Small intestine (tissue), 7 donors: ENCODE measurements around the gene RHCE. TPM values are rescaled to one million over a fixed set of nuclear protein-coding genes. Genes with fewer than 3 reads are reported as not detected.
"Not testable (repeated sequence)": the region's sequence is repeated elsewhere in the genome, so short reads cannot be mapped to it uniquely, and the experiment has no call there.

Experiments used
- DNase-seq, 2 donors: peaks; one replicate each; pipeline versions ENCODE4 v3.0.0 to v3.0.0-alpha.2; 2013
- FAIRE-seq: peaks from 2 replicates; lab custom pipeline; 2012; peaks lifted over from hg19 to GRCh38; lab: Jason Lieb, UNC
- H3K27ac ChIP-seq, 3 donors: one replicate each; pipeline ENCODE4 v1.5.1; 2013; ENCODE audit warnings: low read length in 2 of 3, mild to moderate bottlenecking in 2 of 3, control low read depth in 1 of 3, inconsistent platforms in 1 of 3, low read depth in 1 of 3, moderate library complexity in 1 of 3
- H3K27me3 ChIP-seq, 3 donors: one replicate each; pipeline ENCODE4 v1.6.1; 2013; ENCODE audit warnings: low read length in 3 of 3, inconsistent platforms in 1 of 3; ENCODE audit not compliant: control insufficient read depth in 3 of 3, insufficient read depth in 3 of 3
- H3K36me3 ChIP-seq, 3 donors: one replicate each; pipeline ENCODE4 v1.6.1; 2013; ENCODE audit warnings: low read length in 3 of 3, inconsistent platforms in 1 of 3, low read depth in 1 of 3, mild to moderate bottlenecking in 1 of 3, moderate library complexity in 1 of 3; ENCODE audit not compliant: control insufficient read depth in 3 of 3, insufficient read depth in 2 of 3
- H3K4me1 ChIP-seq, 3 donors: one replicate each; pipeline ENCODE4 v1.6.1; 2013; ENCODE audit warnings: low read length in 2 of 3, inconsistent platforms in 1 of 3, low read depth in 1 of 3, mild to moderate bottlenecking in 1 of 3, moderate library complexity in 1 of 3; ENCODE audit not compliant: control insufficient read depth in 3 of 3, insufficient read depth in 2 of 3
- H3K4me3 ChIP-seq, 3 donors: one replicate each; pipeline ENCODE4 v1.5.1; 2013; ENCODE audit warnings: low read length in 3 of 3, control low read depth in 1 of 3, inconsistent platforms in 1 of 3, low read depth in 1 of 3, mild to moderate bottlenecking in 1 of 3, moderate library complexity in 1 of 3
- H3K9me3 ChIP-seq, 2 donors: one replicate each; pipeline ENCODE4 v1.6.1; 2013; ENCODE audit warnings: low read depth in 1 of 2, low read length in 1 of 2; ENCODE audit not compliant: control insufficient read depth in 2 of 2, insufficient read depth in 1 of 2
- WGBS, 3 donors: extraction: QIAGEN DNeasy Blood & Tissue Kit; methylation state at CpG; one replicate each; pipeline ENCODE4 v1.1.7; 2013; 5-methylcytosine and 5-hydroxymethylcytosine counted together
- polyA plus RNA-seq, 4 donors: library from polyadenylated mRNA; stranded (reverse) in 3 of 4; unstranded in 1 of 4; fragments of 200-250 nt in 3 of 4; fragments of 120-200 nt in 1 of 4; gene quantifications; one replicate each; pipeline versions ENCODE4 v1.2.1 to v1.2.3, GENCODE V29; 2013
- donor health status: healthy with polysubstance abuse.
- donor health status: control.
- donor health status: control.
- donor health status: Bipolar disorder and iron deficiency.
- donor health status: healthy.

RHCE gene
- polyA plus RNA-seq, 4 donors = 0.06 to 0.46 TPM; not detected in 2

DNA sequence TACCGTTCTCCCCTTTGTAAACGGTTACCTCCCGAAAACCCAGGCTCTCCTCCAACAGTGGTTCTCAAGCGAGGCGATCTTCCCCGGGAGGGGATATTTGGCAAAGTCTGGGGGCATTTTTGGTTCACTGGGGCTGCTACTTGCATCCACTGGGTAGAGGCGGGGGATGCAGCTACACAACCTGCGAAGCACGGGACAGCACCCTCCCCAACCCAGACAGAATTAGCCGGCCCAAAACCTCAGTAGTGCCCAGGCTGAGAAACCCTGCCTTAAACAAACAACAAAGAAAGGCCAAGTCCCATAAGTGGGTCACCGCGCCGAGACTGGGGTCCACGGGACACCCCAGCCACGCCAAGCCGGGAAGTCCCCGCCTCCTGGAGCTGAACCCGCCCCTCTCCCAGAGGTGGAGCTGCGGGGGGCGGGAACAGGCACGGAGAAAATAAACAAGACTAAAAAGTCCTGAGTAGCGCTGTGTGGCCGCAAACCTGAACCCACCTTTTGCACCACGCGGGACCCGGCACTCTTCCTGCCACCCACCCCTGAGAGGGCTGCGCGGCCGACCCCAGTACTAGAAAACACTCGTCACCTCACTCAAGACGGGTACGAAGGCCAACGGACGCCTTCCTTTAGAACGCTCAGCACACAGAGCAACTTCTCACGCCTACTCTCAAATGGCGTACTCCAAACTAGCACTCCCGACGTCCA, 83.0 kb downstream of the RHCE start:
- Histone ChIP-seq H3K27ac (peak overlapping the region; percentile 71 to 99 (median 98)), H3K4me3 (peak overlapping the region; percentile 35 to 100 (median 97))
- not testable (repeated sequence) for H3K4me1 ChIP-seq, FAIRE-seq, H3K36me3 ChIP-seq, H3K27me3 ChIP-seq, H3K9me3 ChIP-seq
- DNase-seq = peak in 1 of 2 donors; percentile 33
- 0 to 1% (median 0%) methylated on average over 14 to 24 of the region's 39 CpGs for WGBS, 3 donors

GRCh38 chr1:25336922-25337354, 83.7 kb downstream of the RHCE start:
- peak overlapping the region; percentile 36 to 58 (median 48) for H3K4me3 ChIP-seq
- not testable (repeated sequence) for H3K27me3 ChIP-seq, H3K4me1 ChIP-seq, H3K36me3 ChIP-seq, FAIRE-seq, H3K9me3 ChIP-seq
- H3K27ac ChIP-seq = peak overlapping the region in 1 of 3 donors; percentile 27
- DNase-seq = peak; percentile 18 to 33
- 0 to 1% (median 0%) methylated on average over 10 to 26 of the region's 29 CpGs for WGBS, 3 donors

DNA sequence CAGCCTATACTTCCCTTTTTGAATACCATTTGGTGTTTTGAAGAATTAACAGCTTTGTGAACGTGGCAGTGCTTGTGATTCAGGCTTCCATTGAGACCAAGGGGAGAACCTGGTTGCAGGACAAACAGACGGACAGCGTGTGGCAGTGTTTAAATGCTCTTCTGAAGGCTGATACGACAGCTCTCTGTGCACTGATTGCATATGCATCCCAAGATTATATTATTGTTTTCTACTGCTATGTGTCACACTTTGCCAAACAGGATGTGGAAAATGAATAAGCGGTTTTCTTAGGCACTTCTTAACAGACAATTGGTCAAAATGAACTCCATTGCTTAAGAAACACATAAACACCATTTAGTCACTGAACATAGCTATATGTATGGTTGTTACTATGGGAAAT, 90.7 kb downstream of the RHCE start:
- not testable (repeated sequence) for H3K4me1 ChIP-seq, H3K27me3 ChIP-seq, H3K9me3 ChIP-seq, FAIRE-seq, H3K27ac ChIP-seq, DNase-seq, H3K36me3 ChIP-seq, H3K4me3 ChIP-seq
- WGBS, 3 donors = 37 to 67% (median 44%) methylated on average over 4 to 5 of the region's 5 CpGs

DNA sequence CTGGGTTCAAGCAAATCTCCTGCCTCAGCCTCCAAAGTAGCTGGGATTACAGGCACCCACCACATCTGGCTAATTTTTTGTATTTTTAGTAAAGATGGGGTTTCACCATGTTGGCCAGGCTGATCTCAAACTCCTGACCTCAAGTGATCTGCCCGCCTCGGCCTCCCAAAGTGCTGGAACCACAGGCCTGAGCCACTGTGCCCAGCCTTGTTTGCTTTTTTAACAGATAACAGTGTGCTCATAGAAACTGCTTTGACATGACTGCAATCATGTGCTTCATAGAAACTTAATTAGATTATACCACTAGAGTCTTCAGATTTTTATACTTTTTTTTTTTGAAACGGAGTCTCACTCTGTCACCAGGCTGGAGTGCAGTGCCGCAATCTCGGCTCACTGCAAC, 91.3 kb downstream of the RHCE start:
- not testable (repeated sequence) for H3K27me3 ChIP-seq, H3K27ac ChIP-seq, H3K9me3 ChIP-seq, DNase-seq, FAIRE-seq, H3K36me3 ChIP-seq, H3K4me1 ChIP-seq, H3K4me3 ChIP-seq
- WGBS, 3 donors = 93 to 95% (median 94%) methylated on average over 5 of the region's 5 CpGs

GRCh38 chr1:25328791-25329185, 91.8 kb downstream of the RHCE start:
- H3K4me1 ChIP-seq, H3K27me3 ChIP-seq, H3K36me3 ChIP-seq, DNase-seq, FAIRE-seq, H3K9me3 ChIP-seq, H3K4me3 ChIP-seq, H3K27ac ChIP-seq: not testable (repeated sequence)
- 68 to 86% (median 81%) methylated on average over 4 of the region's 4 CpGs for WGBS, 3 donors

DNA sequence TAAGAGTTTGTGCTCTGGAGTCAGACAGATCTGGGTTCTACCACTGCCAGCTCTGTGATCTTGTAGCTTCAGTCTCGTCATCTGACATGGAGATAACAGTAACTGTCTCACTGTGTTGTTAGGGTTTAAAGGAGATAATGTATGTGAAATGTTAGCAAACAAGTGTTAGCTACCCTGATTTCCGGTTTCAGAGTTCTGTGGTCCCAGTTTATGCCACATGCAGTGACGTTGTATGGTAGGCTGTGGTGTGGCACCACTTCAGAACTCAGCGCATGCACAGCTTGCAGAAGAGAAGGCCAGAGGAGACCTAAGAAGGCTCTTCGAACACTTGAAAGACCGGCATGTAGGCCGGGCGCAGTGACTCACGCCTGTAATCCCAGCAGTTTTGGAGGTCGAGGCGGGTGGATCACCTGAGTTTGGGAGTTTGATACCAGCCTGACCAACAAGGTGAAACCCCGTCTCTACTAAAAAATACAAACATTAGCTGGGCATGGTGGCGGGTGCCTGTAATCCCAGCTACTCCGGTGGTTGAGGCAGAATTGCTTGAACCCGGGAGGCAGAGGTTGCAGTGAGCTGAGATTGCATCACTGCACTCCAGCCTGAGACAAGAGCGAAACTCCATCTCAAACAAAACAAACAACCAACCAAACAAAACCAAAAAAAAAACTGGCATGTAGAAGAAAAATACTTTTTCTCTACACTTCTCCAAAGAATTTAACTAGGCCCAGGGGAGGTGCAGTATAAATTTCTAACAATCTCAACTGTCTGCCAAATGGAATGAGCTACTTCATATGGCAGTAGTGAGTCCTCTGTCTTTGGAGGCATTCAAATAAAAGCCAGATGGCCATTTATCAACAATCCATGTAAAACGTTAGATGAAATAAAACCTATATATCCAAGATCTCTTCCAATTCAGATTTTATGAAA, 92.5 kb downstream of the RHCE start:
- not testable (repeated sequence) for H3K27ac ChIP-seq, H3K4me3 ChIP-seq, H3K36me3 ChIP-seq, FAIRE-seq, DNase-seq, H3K27me3 ChIP-seq, H3K9me3 ChIP-seq, H3K4me1 ChIP-seq
- WGBS, 3 donors = no CpG with 5 or more reads among the region's 17 CpGs

GRCh38 chr1:25324407-25324806, 96.2 kb downstream of the RHCE start:
- H3K27me3 ChIP-seq, H3K9me3 ChIP-seq, H3K27ac ChIP-seq, H3K4me1 ChIP-seq, H3K4me3 ChIP-seq, H3K36me3 ChIP-seq, DNase-seq, FAIRE-seq: not testable (repeated sequence)
- WGBS, 3 donors = 92 to 98% (median 96%) methylated on average over 3 of the region's 3 CpGs

DNA sequence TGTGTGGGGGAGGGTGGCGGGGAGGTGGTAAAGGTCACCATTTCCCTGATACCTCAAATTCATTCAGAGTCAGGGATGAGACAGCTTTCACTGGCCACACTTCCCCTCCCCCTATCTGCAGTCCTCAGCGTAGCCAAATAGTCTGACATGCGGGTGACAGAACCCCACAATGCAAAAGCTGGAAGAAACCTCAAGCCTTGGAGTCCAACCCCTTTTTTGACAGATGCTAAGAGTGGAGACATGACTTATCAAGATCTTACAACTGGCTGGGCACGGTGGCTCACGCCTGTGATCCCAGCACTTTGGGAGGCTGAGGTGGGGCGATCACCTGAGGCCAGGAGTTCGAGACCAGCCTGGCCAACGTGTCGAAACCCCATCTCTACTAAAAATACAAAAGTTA, 98.5 kb downstream of the RHCE start:
- not testable (repeated sequence) for H3K36me3 ChIP-seq
- 84 to 93% (median 86%) methylated on average over 6 to 8 of the region's 9 CpGs for WGBS, 3 donors

More for the DNA sequence above, 98.5 kb downstream of the RHCE start:
- H3K4me3 ChIP-seq, H3K4me1 ChIP-seq, H3K9me3 ChIP-seq, DNase-seq, H3K27ac ChIP-seq, H3K27me3 ChIP-seq, FAIRE-seq: not testable (repeated sequence)
